NCI-H2081 treated with DMSO at 0.1 percent for 48 hours (cell line): ENCODE data around the gene ABCD2.
"Not testable (repeated sequence)": the region's sequence is repeated elsewhere in the genome, so short reads cannot be mapped to it uniquely, and the experiment has no call there.

Experiments used
- DNase-seq: peaks from one replicate; lab custom pipeline; 2025; lab: John Stamatoyannopoulos, UW

ABCD2 gene

GRCh38 chr12:39533951-39534350, 85.7 kb downstream of the ABCD2 start:
- DNase-seq: no peak

- DNase-seq: no peak
These were observed 87.2 kb downstream of the ABCD2 start for GRCh38 chr12:39532448-39532847.

GRCh38 chr12:39526974-39527373, 92.6 kb downstream of the ABCD2 start:
- DNase-seq: no peak

GRCh38 chr12:39522167-39522566, 97.4 kb downstream of the ABCD2 start:
- DNase-seq: not testable (repeated sequence)

GRCh38 chr12:39510001-39510400, 109.6 kb downstream of the ABCD2 start:
- DNase-seq: no peak

GRCh38 chr12:39505554-39505953, 114.0 kb downstream of the ABCD2 start:
- no peak for DNase-seq

GRCh38 chr12:39505023-39505422, 114.6 kb downstream of the ABCD2 start:
- no peak for DNase-seq

GRCh38 chr12:39503439-39503838, 116.2 kb downstream of the ABCD2 start:
- DNase-seq: no peak

GRCh38 chr12:39502726-39503125, 116.9 kb downstream of the ABCD2 start:
- DNase-seq: no peak
